NCI-H1092 treated with DMSO at 0.1 percent for 48 hours (cell line): ENCODE measurements around the gene ODAD3.
"Not testable (repeated sequence)": the region's sequence is repeated elsewhere in the genome, so short reads cannot be mapped to it uniquely, and the experiment has no call there.

ENCODE experiments used
- DNase-seq: peaks from one replicate; lab custom pipeline; 2025; lab: John Stamatoyannopoulos, UW

ODAD3 gene

GRCh38 chr19:11405846-11406643, 28.9 kb downstream of the ODAD3 start:
- no peak for DNase-seq

GRCh38 chr19:11404588-11405222, 30.2 kb downstream of the ODAD3 start:
- DNase-seq = no peak

- DNase-seq = no peak
Measured at GRCh38 chr19:11401808-11402543, 32.9 kb downstream of the ODAD3 start.

- no peak for DNase-seq
Measured at GRCh38 chr19:11400798-11401197, 34.1 kb downstream of the ODAD3 start.

- no peak for DNase-seq
Measured at GRCh38 chr19:11399667-11400066, 35.3 kb downstream of the ODAD3 start.

GRCh38 chr19:11397089-11397610, 37.8 kb downstream of the ODAD3 start:
- DNase-seq = no peak

GRCh38 chr19:11390933-11391680, 43.8 kb downstream of the ODAD3 start:
- DNase-seq = no peak

- no peak for DNase-seq
Measured at GRCh38 chr19:11390359-11390758, 44.6 kb downstream of the ODAD3 start.

GRCh38 chr19:11387162-11388034, 47.5 kb downstream of the ODAD3 start:
- peak; percentile 5 for DNase-seq

- no peak for DNase-seq
Measured at GRCh38 chr19:11384778-11385129, 50.2 kb downstream of the ODAD3 start.

GRCh38 chr19:11383706-11384048, 51.2 kb downstream of the ODAD3 start:
- no peak for DNase-seq

- DNase-seq = no peak
Measured at GRCh38 chr19:11382898-11383705, 51.8 kb downstream of the ODAD3 start.

- peak; percentile 99 for DNase-seq
Measured at GRCh38 chr19:11380653-11381537, 54.0 kb downstream of the ODAD3 start.

GRCh38 chr19:11379857-11380350, 55.0 kb downstream of the ODAD3 start:
- no peak for DNase-seq

- DNase-seq = not testable (repeated sequence)
Measured at GRCh38 chr19:11379269-11379845, 55.6 kb downstream of the ODAD3 start.

GRCh38 chr19:11378319-11379189, 56.4 kb downstream of the ODAD3 start:
- DNase-seq = peak; percentile 10

GRCh38 chr19:11377756-11378155, 57.2 kb downstream of the ODAD3 start:
- DNase-seq = no peak

- DNase-seq = no peak
Measured at GRCh38 chr19:11377237-11377636, 57.7 kb downstream of the ODAD3 start.
